ENCODE results near the gene HSFX1.
"Not testable (repeated sequence)": the region's sequence is repeated elsewhere in the genome, so short reads cannot be mapped to it uniquely, and the experiment has no call there.

The HSFX1 gene

GRCh38 chrX:149762696-149763614 is 10.9 kb upstream of the HSFX1 start:
- Histone ChIP-seq H3K9ac (ENCODE audit: low read depth, low read length, poor library complexity, severe bottlenecking) (no peak overlapping the region), H3K36me3 (ENCODE audit: insufficient read depth, low read length) (no peaks in the 10 kb centered on the region), H3K79me2 (ENCODE audit: insufficient read depth, low read length) (no peaks in the 10 kb centered on the region), H3K4me3 (ENCODE audit: low read length, poor library complexity, severe bottlenecking) (no peak overlapping the region), H4K20me1 (ENCODE audit: insufficient read depth, low read length, poor library complexity, severe bottlenecking) (no peaks in the 10 kb centered on the region), H3K9me2 (replicated peaks; ENCODE audit: low read depth, low read length) (no peaks in the 10 kb centered on the region), H3F3A (ENCODE audit: low read depth) (no peaks in the 10 kb centered on the region), H3K27me3 (ENCODE audit: insufficient read depth, low read length, poor library complexity, severe bottlenecking) (no peaks in the 10 kb centered on the region), H2AFZ (ENCODE audit: low read length) (no peak overlapping the region), H3K4me2 (ENCODE audit: low read depth, low read length, poor library complexity, severe bottlenecking) (no peak overlapping the region), H3K4me1 (ENCODE audit: insufficient read depth, low read length, poor library complexity, severe bottlenecking) (no peaks in the 10 kb centered on the region), H3K9me3 (ENCODE audit: insufficient read depth, low read depth, low read length) (no peaks in the 10 kb centered on the region)
- TF ChIP-seq CTCF (conservative IDR thresholded peaks at IDR 0.05; ENCODE audit: low read length) = no peak
- no peak for TF ChIP-seq EZH2phosphoT487 (IDR thresholded peaks at IDR 0.05; ENCODE audit: borderline replicate concordance)

- not testable (repeated sequence) for H3K4me3 ChIP-seq (ENCODE audit: low read length, poor library complexity, severe bottlenecking); H3K27me3 ChIP-seq (ENCODE audit: insufficient read depth, low read length, poor library complexity, severe bottlenecking); H3F3A ChIP-seq (ENCODE audit: low read depth); H4K20me1 ChIP-seq (ENCODE audit: insufficient read depth, low read length, poor library complexity, severe bottlenecking); H3K9me2 ChIP-seq (replicated peaks; ENCODE audit: low read depth, low read length); H2AFZ ChIP-seq (ENCODE audit: low read length); H3K9me3 ChIP-seq (ENCODE audit: insufficient read depth, low read depth, low read length); H3K9ac ChIP-seq (ENCODE audit: low read depth, low read length, poor library complexity, severe bottlenecking); H3K4me1 ChIP-seq (ENCODE audit: insufficient read depth, low read length, poor library complexity, severe bottlenecking); H3K36me3 ChIP-seq (ENCODE audit: insufficient read depth, low read length); H3K4me2 ChIP-seq (ENCODE audit: low read depth, low read length, poor library complexity, severe bottlenecking); H3K79me2 ChIP-seq (ENCODE audit: insufficient read depth, low read length)
Measured at GRCh38 chrX:149770344-149770743, 3.5 kb upstream of the HSFX1 start.

GRCh38 chrX:149773026-149773425 is 842 bp upstream of the HSFX1 start:
- not testable (repeated sequence) for H3K9ac ChIP-seq (ENCODE audit: low read depth, low read length, poor library complexity, severe bottlenecking); H3K4me1 ChIP-seq (ENCODE audit: insufficient read depth, low read length, poor library complexity, severe bottlenecking); H3K4me2 ChIP-seq (ENCODE audit: low read depth, low read length, poor library complexity, severe bottlenecking); H2AFZ ChIP-seq (ENCODE audit: low read length); H3K9me2 ChIP-seq (replicated peaks; ENCODE audit: low read depth, low read length); H3K4me3 ChIP-seq (ENCODE audit: low read length, poor library complexity, severe bottlenecking); H3K79me2 ChIP-seq (ENCODE audit: insufficient read depth, low read length); H3K27me3 ChIP-seq (ENCODE audit: insufficient read depth, low read length, poor library complexity, severe bottlenecking); H4K20me1 ChIP-seq (ENCODE audit: insufficient read depth, low read length, poor library complexity, severe bottlenecking); H3K9me3 ChIP-seq (ENCODE audit: insufficient read depth, low read depth, low read length); H3K36me3 ChIP-seq (ENCODE audit: insufficient read depth, low read length); H3F3A ChIP-seq (ENCODE audit: low read depth)

- H3K79me2 ChIP-seq (ENCODE audit: insufficient read depth, low read length) = not testable (repeated sequence)
Measured at GRCh38 chrX:149777999-149778398, 4.1 kb downstream of the HSFX1 start.

GRCh38 chrX:149781727-149782126 is 7.9 kb downstream of the HSFX1 start, which contains the start of gene MAGEA9:
MAGEA9 (plus strand) TSS chrX:149781930; CDS start chrX:149786211, 4,281 bp downstream.
- H3K27me3 ChIP-seq (ENCODE audit: insufficient read depth, low read length, poor library complexity, severe bottlenecking); H2AFZ ChIP-seq (ENCODE audit: low read length); H3K4me1 ChIP-seq (ENCODE audit: insufficient read depth, low read length, poor library complexity, severe bottlenecking); H3K9me2 ChIP-seq (replicated peaks; ENCODE audit: low read depth, low read length); H3K79me2 ChIP-seq (ENCODE audit: insufficient read depth, low read length); H3K4me3 ChIP-seq (ENCODE audit: low read length, poor library complexity, severe bottlenecking); H3K4me2 ChIP-seq (ENCODE audit: low read depth, low read length, poor library complexity, severe bottlenecking); H3F3A ChIP-seq (ENCODE audit: low read depth); H3K36me3 ChIP-seq (ENCODE audit: insufficient read depth, low read length); H3K9me3 ChIP-seq (ENCODE audit: insufficient read depth, low read depth, low read length); H3K9ac ChIP-seq (ENCODE audit: low read depth, low read length, poor library complexity, severe bottlenecking); H4K20me1 ChIP-seq (ENCODE audit: insufficient read depth, low read length, poor library complexity, severe bottlenecking): not testable (repeated sequence)

More at GRCh38 chrX:149777999-149778398, 4.1 kb downstream of the HSFX1 start:
- not testable (repeated sequence) for H4K20me1 ChIP-seq (ENCODE audit: insufficient read depth, low read length, poor library complexity, severe bottlenecking); H3F3A ChIP-seq (ENCODE audit: low read depth); H2AFZ ChIP-seq (ENCODE audit: low read length); H3K4me1 ChIP-seq (ENCODE audit: insufficient read depth, low read length, poor library complexity, severe bottlenecking); H3K4me3 ChIP-seq (ENCODE audit: low read length, poor library complexity, severe bottlenecking); H3K9me2 ChIP-seq (replicated peaks; ENCODE audit: low read depth, low read length); H3K9ac ChIP-seq (ENCODE audit: low read depth, low read length, poor library complexity, severe bottlenecking); H3K9me3 ChIP-seq (ENCODE audit: insufficient read depth, low read depth, low read length); H3K36me3 ChIP-seq (ENCODE audit: insufficient read depth, low read length); H3K27me3 ChIP-seq (ENCODE audit: insufficient read depth, low read length, poor library complexity, severe bottlenecking); H3K4me2 ChIP-seq (ENCODE audit: low read depth, low read length, poor library complexity, severe bottlenecking)

GRCh38 chrX:149795531-149795930 is 21.7 kb downstream of the HSFX1 start:
- not testable (repeated sequence) for H4K20me1 ChIP-seq (ENCODE audit: insufficient read depth, low read length, poor library complexity, severe bottlenecking); H3K36me3 ChIP-seq (ENCODE audit: insufficient read depth, low read length); H3K79me2 ChIP-seq (ENCODE audit: insufficient read depth, low read length); H3K4me1 ChIP-seq (ENCODE audit: insufficient read depth, low read length, poor library complexity, severe bottlenecking); H2AFZ ChIP-seq (ENCODE audit: low read length); H3K4me2 ChIP-seq (ENCODE audit: low read depth, low read length, poor library complexity, severe bottlenecking); H3K9me2 ChIP-seq (replicated peaks; ENCODE audit: low read depth, low read length); H3K9me3 ChIP-seq (ENCODE audit: insufficient read depth, low read depth, low read length); H3K27me3 ChIP-seq (ENCODE audit: insufficient read depth, low read length, poor library complexity, severe bottlenecking); H3K4me3 ChIP-seq (ENCODE audit: low read length, poor library complexity, severe bottlenecking); H3F3A ChIP-seq (ENCODE audit: low read depth); H3K9ac ChIP-seq (ENCODE audit: low read depth, low read length, poor library complexity, severe bottlenecking)
